Inferior parietal cortex (tissue), 1 donor: ENCODE results near the gene PRKCE.

Source experiments
- DNase-seq: peaks from one replicate; pipeline ENCODE4 v3.0.0-alpha.2; 2016; ENCODE audit errors: extremely low spot score

The PRKCE gene

GRCh38 chr2:45860136-45861121 is 209.0 kb downstream of the PRKCE start:
- DNase-seq, result peak; percentile 64

GRCh38 chr2:45862843-45863242 is 211.4 kb downstream of the PRKCE start:
- DNase-seq, result no peak

- DNase-seq, result no peak
Observed at GRCh38 chr2:45864121-45864520, 212.6 kb downstream of the PRKCE start.

GRCh38 chr2:45867349-45867748 is 215.9 kb downstream of the PRKCE start:
- DNase-seq, result no peak

- no peak for DNase-seq
Observed at GRCh38 chr2:45867800-45868199, 216.3 kb downstream of the PRKCE start.

GRCh38 chr2:45869165-45869501 is 217.7 kb downstream of the PRKCE start:
- DNase-seq, result no peak

- DNase-seq, result no peak
Observed at GRCh38 chr2:45871025-45871424, 219.6 kb downstream of the PRKCE start.

GRCh38 chr2:45871541-45871940 is 220.1 kb downstream of the PRKCE start:
- no peak for DNase-seq

- DNase-seq, result no peak
Observed at GRCh38 chr2:45872211-45872610, 220.7 kb downstream of the PRKCE start.

- DNase-seq, result no peak
Observed at GRCh38 chr2:45874344-45874743, 222.9 kb downstream of the PRKCE start.

- no peak for DNase-seq
Observed at GRCh38 chr2:45876611-45877010, 225.1 kb downstream of the PRKCE start.

- DNase-seq, result no peak
Observed at GRCh38 chr2:45879406-45879805, 227.9 kb downstream of the PRKCE start.

GRCh38 chr2:45879936-45880335 is 228.5 kb downstream of the PRKCE start:
- no peak for DNase-seq

GRCh38 chr2:45881970-45882581 is 230.6 kb downstream of the PRKCE start:
- DNase-seq, result no peak

- DNase-seq, result peak; percentile 28
Observed at GRCh38 chr2:45882707-45883602, 231.5 kb downstream of the PRKCE start.

- DNase-seq, result no peak
Observed at GRCh38 chr2:45883603-45884000, 232.1 kb downstream of the PRKCE start.

- no peak for DNase-seq
Observed at GRCh38 chr2:45884126-45884525, 232.7 kb downstream of the PRKCE start.

GRCh38 chr2:45885171-45885621 is 233.7 kb downstream of the PRKCE start:
- peak; percentile 40 for DNase-seq

GRCh38 chr2:45886171-45886663 is 234.7 kb downstream of the PRKCE start:
- DNase-seq, result no peak

GRCh38 chr2:45888167-45888566 is 236.7 kb downstream of the PRKCE start:
- DNase-seq, result no peak

GRCh38 chr2:45888641-45889040 is 237.2 kb downstream of the PRKCE start:
- DNase-seq, result no peak

GRCh38 chr2:45889053-45889452 is 237.6 kb downstream of the PRKCE start:
- no peak for DNase-seq
